Breast epithelium (tissue), 4 donors: Measurements from ENCODE around the gene CLDN1. TPM values are rescaled to one million over a fixed set of nuclear protein-coding genes. Genes with fewer than 3 reads are reported as not detected.

Experiments used
- DNase-seq, 2 donors: peaks; one replicate each; pipeline ENCODE4 v3.0.0-alpha.2; 2019; ENCODE audit warnings: low spot score in 2 of 2
- H3K27ac ChIP-seq, 2 donors: fragments of 200-600 bp; sonication (generic) in 1 of 2; one replicate each; pipeline ENCODE4 v1.5.1; 2016 to 2019; ENCODE audit warnings: mild to moderate bottlenecking in 1 of 2
- H3K27me3 ChIP-seq, 2 donors: fragments of 200-600 bp; sonication (generic) in 1 of 2; one replicate each; pipeline versions ENCODE4 v1.5.1 to v1.6.0; 2017 to 2019; ENCODE audit warnings: control low read depth in 1 of 2, mild to moderate bottlenecking in 1 of 2
- H3K36me3 ChIP-seq: fragments of 200-600 bp; one replicate; pipeline ENCODE4 v1.5.1; 2019
- H3K4me1 ChIP-seq, 2 donors: fragments of 200-600 bp; sonication (generic); one replicate each; pipeline ENCODE4 v1.5.1; 2016 to 2019; ENCODE audit warnings: control low read depth in 1 of 2
- H3K4me3 ChIP-seq, 3 donors: fragments of 200-600 bp; sonication (generic); 1 replicate in 2 of 3; 2 replicates in 1 of 3; pipeline ENCODE4 v1.5.1; 2016 to 2019; ENCODE audit warnings: mild to moderate bottlenecking in 3 of 3, moderate library complexity in 2 of 3
- H3K9me3 ChIP-seq, 2 donors: fragments of 200-600 bp; sonication (generic) in 1 of 2; one replicate each; pipeline ENCODE4 v1.5.1; 2016 to 2019; ENCODE audit warnings: control low read depth in 1 of 2
- CTCF ChIP-seq, 3 donors: fragments of 450-650 bp; IDR thresholded peaks; one replicate each; pipeline ENCODE4 v1.5.1; 2016 to 2017; ENCODE audit warnings: antibody characterized with exemption in 3 of 3, mild to moderate bottlenecking in 3 of 3, moderate library complexity in 3 of 3
- POLR2A ChIP-seq: fragments of 450-650 bp; IDR thresholded peaks from one replicate; pipeline ENCODE4 v1.6.1; 2016; ENCODE audit warnings: antibody characterized with exemption, mild to moderate bottlenecking, moderate library complexity
- POLR2AphosphoS5 ChIP-seq, 3 donors: sonication (generic); formaldehyde crosslinking; IDR thresholded peaks; one replicate each; pipeline ENCODE4 v1.6.1; 2017; ENCODE audit warnings: antibody characterized with exemption in 3 of 3
- intact Hi-C: fragments of 100-400 bp; cut with DNase I; formaldehyde crosslinking; loops from one replicate; pipeline ENCODE4 v1.15.1; 2023; ENCODE audit warnings: low total_unique reads
- total RNA-seq, 3 donors: library from RNA; depleted of rRNA; stranded (reverse); fragments of >200 nt; gene quantifications; one replicate each; pipeline ENCODE4 v1.1.0, GENCODE V29; 2016

Gene CLDN1
- total RNA-seq, 3 donors from 2014 or later: 0.80 to 51.8 (median 2.9) TPM

- TF ChIP-seq POLR2AphosphoS5 (IDR thresholded peaks at IDR 0.05): no peak
- TF ChIP-seq POLR2A: no peak
- no peak for TF ChIP-seq CTCF (IDR thresholded peaks at IDR 0.05)
- Histone ChIP-seq H3K36me3 (no peaks in the 10 kb centered on the region), H3K4me3 (no peak overlapping the region), H3K27ac (no peak overlapping the region), H3K9me3 (no peaks in the 10 kb centered on the region), H3K4me1 (no peaks in the 10 kb centered on the region), H3K27me3 (no peaks in the 10 kb centered on the region)
- intact Hi-C loops: no loop called here
- no peak for DNase-seq
These were observed 22.3 kb downstream of the CLDN1 start for GRCh38 chr3:190299969-190300368.

GRCh38 chr3:190294030-190294429, 28.2 kb downstream of the CLDN1 start:
- intact Hi-C loops: no loop called here
- Histone ChIP-seq H3K36me3 (no peaks in the 10 kb centered on the region), H3K4me1 (no peaks in the 10 kb centered on the region), H3K4me3 (no peak overlapping the region), H3K9me3 (peaks cover 6 to 8% of the 10 kb centered on the region in 2 donors), H3K27me3 (no peaks in the 10 kb centered on the region), H3K27ac (no peak overlapping the region)
- no peak for TF ChIP-seq POLR2A
- TF ChIP-seq CTCF (IDR thresholded peaks at IDR 0.05): no peak
- no peak for TF ChIP-seq POLR2AphosphoS5 (IDR thresholded peaks at IDR 0.05)
- no peak for DNase-seq

GRCh38 chr3:190293621-190294020, 28.6 kb downstream of the CLDN1 start:
- H3K9me3 ChIP-seq: peaks cover 6 to 8% of the 10 kb centered on the region in 2 donors
- no peaks in the 10 kb centered on the region for H3K27me3 ChIP-seq
- no peaks in the 10 kb centered on the region for H3K4me1 ChIP-seq
- DNase-seq: no peak
- TF ChIP-seq POLR2A (no peak), CTCF (IDR thresholded peaks at IDR 0.05) (no peak), POLR2AphosphoS5 (IDR thresholded peaks at IDR 0.05) (no peak)
- H3K36me3 ChIP-seq: no peaks in the 10 kb centered on the region
- intact Hi-C loops: no loop called here
- H3K4me3 ChIP-seq: no peak overlapping the region
- no peak overlapping the region for H3K27ac ChIP-seq

GRCh38 chr3:190291994-190292584, 30.2 kb downstream of the CLDN1 start:
- H3K4me1 ChIP-seq: no peaks in the 10 kb centered on the region
- no peaks in the 10 kb centered on the region for H3K27me3 ChIP-seq
- TF ChIP-seq POLR2AphosphoS5 (IDR thresholded peaks at IDR 0.05) (no peak), POLR2A (no peak), CTCF (IDR thresholded peaks at IDR 0.05) (no peak)
- intact Hi-C loops: no loop called here
- H3K9me3 ChIP-seq: peaks cover 6 to 8% of the 10 kb centered on the region in 2 donors
- H3K27ac ChIP-seq: no peak overlapping the region
- no peak overlapping the region for H3K4me3 ChIP-seq
- DNase-seq: no peak
- no peaks in the 10 kb centered on the region for H3K36me3 ChIP-seq

- H3K9me3 ChIP-seq: peaks cover 6 to 17% of the 10 kb centered on the region in 2 donors
- no peaks in the 10 kb centered on the region for H3K4me1 ChIP-seq
- TF ChIP-seq POLR2A (no peak), CTCF (IDR thresholded peaks at IDR 0.05) (no peak), POLR2AphosphoS5 (IDR thresholded peaks at IDR 0.05) (no peak)
- no peak for DNase-seq
- H3K4me3 ChIP-seq: no peak overlapping the region
- intact Hi-C loops: no loop called here
- no peak overlapping the region for H3K27ac ChIP-seq
- no peaks in the 10 kb centered on the region for H3K27me3 ChIP-seq
- H3K36me3 ChIP-seq: no peaks in the 10 kb centered on the region
These were observed 32.3 kb downstream of the CLDN1 start for GRCh38 chr3:190289989-190290388.
